GM21529 (cell line): Measurements from ENCODE around the gene MYH6.

ENCODE experiments used
- ATAC-seq: cut with Tn5 transposase; IDR thresholded peaks from one replicate; pipeline ENCODE4 v1.9.1; 2021; ENCODE audit not compliant: unreplicated experiment

Gene MYH6

GRCh38 chr14:23339506-23340268 lies 68.4 kb downstream of the MYH6 start:
- no peak for ATAC-seq

- ATAC-seq, result no peak
Observed at GRCh38 chr14:23335623-23336022, 72.5 kb downstream of the MYH6 start.
